GM19193 (cell line): ENCODE data around the gene ZBTB1.

Experiments
- POLR2A ChIP-seq: IDR thresholded peaks from 4 replicates; pipeline ENCODE4 v1.6.1; 2011; ENCODE audit not compliant: insufficient read depth, insufficient read length; ENCODE audit errors: extremely low read depth

Gene ZBTB1

DNA sequence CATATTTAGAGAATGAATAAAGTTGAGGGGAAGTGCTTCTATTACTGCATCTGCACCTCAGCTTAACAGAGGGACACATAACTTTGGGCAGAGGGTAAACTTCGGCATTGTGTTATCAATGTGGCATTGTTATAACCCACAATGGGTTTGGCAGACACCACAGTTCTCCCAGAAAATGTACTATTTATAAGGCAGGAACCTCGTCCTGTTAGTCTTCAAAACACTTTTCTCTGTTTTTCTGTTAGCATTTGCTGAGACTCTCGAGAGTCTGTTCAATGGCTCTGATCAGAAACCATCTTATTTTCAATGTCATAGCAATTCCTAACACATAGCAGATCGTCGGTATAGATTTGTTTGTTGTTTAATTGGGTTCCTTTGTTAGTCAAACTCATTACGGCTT is 59.1 kb downstream of the ZBTB1 start:
- no peak for TF ChIP-seq POLR2A

DNA sequence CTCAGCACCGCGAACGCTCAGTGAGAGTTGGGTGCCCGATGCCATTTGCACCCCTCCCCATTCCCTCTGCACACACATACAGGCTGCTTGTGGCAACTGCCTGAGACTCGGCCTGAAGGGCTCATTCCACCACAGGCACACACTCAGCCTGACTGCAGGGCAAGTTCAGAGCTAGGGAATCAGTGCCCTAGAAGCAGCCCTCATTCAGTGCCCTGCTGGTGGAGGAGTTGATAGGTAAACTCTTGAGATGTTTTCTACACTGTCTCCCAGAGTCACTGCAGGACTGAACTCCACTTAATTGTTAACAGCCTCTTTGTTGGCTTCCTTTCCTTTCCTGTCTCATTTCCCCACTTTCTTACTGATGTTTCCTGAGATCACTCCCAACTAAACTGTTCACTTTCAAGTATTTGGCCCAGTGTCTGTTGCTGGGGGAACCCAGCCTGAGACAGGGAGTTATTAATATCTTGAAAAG is 62.1 kb downstream of the ZBTB1 start:
- no peak for TF ChIP-seq POLR2A

DNA sequence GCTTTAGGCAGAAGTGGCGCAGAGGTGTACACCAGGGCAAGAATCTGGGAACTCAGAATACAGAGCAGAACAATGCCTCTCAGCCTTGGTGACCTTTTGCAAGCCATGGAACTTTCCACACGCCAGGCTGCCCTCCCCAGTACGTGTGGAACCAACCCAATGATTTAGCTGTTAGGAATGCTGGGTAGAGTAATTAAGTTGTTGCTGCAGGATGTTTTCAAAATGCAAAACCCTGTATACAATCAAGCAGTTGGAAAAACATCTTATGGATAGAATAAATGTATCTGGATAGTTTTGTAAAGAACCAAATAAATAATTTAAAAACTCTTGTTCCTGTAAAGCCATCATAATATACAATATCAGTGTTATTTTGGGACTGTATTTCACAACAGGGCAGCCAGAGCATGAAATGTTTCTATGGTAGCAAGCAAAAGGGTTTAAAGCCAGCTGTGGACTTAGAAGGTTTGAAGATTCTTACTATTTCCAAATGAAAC is 64.6 kb downstream of the ZBTB1 start:
- TF ChIP-seq POLR2A, result no peak

DNA sequence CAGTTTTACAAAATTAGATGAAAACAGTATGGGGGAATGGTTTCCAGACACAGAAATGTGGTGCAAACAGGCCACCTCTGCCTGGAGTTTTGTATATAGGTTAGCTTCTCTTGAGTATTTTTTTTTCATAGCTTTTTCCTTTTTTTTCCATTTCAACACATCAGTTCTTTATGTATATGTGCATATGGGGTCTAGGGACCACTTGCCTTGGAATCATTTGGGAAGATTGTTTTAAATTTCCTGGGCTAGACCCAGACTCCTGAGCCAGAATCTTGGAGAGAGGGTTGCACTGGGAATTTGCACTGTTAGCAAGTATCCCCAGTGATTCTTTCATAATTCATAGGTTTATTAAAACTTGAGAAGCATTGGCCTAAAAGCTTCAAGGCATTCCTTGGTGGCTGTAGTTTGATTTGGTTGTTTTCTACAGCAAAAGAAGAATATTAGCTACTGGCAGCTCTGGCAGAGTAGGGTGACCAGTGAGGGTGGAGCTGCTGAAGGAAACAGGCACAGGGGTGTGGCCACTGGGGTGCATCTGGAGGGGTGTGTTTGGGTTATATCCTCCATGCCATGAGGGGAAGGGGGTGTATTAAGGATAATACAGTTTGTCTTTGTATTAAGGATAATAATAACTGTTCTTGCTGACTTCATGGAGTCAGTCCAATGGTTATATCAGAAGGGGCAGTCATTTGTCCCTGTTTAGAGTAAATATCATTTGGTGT is 68.0 kb downstream of the ZBTB1 start:
- no peak for TF ChIP-seq POLR2A

DNA sequence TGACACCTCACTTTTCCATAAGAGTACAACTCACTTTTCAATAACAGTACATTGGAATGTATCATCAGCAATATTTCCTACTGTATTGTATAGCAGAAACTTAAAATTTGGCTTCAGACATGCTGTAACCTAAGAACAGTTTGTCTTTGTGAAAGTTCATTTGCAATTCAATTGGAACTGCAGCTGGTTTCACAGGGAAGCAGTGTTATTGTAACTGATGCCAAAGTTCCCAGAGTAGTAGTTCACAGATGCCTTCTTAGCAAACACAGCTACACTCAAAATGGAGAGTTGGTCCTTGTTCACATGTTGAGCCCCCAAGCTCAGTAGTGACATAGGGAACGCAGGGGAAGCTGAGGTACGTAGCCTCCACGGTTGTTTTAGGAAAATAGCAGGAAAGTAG is 68.5 kb downstream of the ZBTB1 start:
- TF ChIP-seq POLR2A, result no peak
